HFF-Myc (cell line): ENCODE data around the gene ADCYAP1R1.

Source experiments
- DNase-seq: peaks from one replicate; pipeline ENCODE4 v3.0.0-alpha.2; 2011; ENCODE audit warnings: low read depth; ENCODE audit errors: extremely low read depth
- H3K4me3 ChIP-seq: replicated peaks from 2 replicates; pipeline ENCODE4 v1.5.1; 2011; ENCODE audit warnings: low read depth, mild to moderate bottlenecking, control low read depth, low read length
- CTCF ChIP-seq: IDR thresholded peaks from 2 replicates; pipeline ENCODE4 v1.5.1; 2012; ENCODE audit warnings: mild to moderate bottlenecking, low read depth, low read length, control low read depth; ENCODE audit errors: missing control alignments

ADCYAP1R1 gene

GRCh38 chr7:31033674-31034300 lies 18.3 kb upstream of the ADCYAP1R1 start:
- no peak for DNase-seq
- no peak overlapping the region for H3K4me3 ChIP-seq
- TF ChIP-seq CTCF = no peak

DNA sequence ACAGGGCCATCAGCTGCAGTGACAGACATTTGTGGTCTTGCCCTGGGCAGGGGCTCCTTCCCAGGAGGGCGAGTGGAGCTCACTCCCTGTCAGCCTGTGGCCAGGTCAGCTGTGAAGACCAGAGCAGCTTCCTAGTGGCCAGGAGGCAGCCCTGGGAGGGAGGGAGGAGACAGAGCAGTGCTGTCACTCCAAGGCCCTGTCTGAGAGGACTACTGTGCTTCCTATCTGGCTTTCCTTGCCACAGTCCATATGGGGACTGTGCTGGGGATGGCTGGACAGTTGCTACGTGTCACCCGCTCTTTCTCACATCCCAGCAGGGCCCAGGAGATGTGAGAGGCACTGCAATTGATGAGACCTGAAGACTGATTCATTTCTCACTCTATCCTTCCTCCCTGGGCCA lies 15.2 kb upstream of the ADCYAP1R1 start:
- no peak overlapping the region for H3K4me3 ChIP-seq
- DNase-seq = no peak
- TF ChIP-seq CTCF = no peak

DNA sequence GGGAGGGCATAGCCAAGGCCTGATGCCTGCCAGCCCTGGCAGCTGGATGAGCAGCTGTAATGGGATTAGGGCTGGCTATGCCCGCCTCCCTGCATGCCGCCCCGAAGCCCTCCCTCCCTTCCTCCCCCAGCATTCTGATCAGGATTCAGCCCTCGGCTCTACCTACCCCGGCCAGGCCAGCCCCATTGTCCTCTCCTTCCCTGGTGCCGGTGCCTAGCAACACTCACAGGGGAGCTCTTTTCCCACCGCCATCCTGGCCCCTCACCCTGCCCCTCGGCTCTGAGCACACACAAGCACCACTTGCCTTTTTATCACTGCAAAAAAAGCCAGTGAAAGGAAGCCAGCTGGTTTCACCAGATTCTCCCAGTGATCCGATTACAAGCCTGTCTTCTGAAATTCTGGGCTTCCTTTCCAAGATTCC lies 9.0 kb upstream of the ADCYAP1R1 start:
- no peak for TF ChIP-seq CTCF
- DNase-seq = no peak
- no peak overlapping the region for H3K4me3 ChIP-seq

- no peak overlapping the region for H3K4me3 ChIP-seq
- TF ChIP-seq CTCF = no peak
- DNase-seq = no peak
These were observed 7.6 kb upstream of the ADCYAP1R1 start for GRCh38 chr7:31044529-31044928.

- DNase-seq = no peak
- TF ChIP-seq CTCF = no peak
- no peak overlapping the region for H3K4me3 ChIP-seq
These were observed 5.4 kb upstream of the ADCYAP1R1 start for GRCh38 chr7:31046723-31047122.

GRCh38 chr7:31047313-31048146 lies 4.6 kb upstream of the ADCYAP1R1 start:
- TF ChIP-seq CTCF = no peak
- H3K4me3 ChIP-seq = no peak overlapping the region
- DNase-seq = no peak
